ENCODE measurements around the gene SMG9.

DNA sequence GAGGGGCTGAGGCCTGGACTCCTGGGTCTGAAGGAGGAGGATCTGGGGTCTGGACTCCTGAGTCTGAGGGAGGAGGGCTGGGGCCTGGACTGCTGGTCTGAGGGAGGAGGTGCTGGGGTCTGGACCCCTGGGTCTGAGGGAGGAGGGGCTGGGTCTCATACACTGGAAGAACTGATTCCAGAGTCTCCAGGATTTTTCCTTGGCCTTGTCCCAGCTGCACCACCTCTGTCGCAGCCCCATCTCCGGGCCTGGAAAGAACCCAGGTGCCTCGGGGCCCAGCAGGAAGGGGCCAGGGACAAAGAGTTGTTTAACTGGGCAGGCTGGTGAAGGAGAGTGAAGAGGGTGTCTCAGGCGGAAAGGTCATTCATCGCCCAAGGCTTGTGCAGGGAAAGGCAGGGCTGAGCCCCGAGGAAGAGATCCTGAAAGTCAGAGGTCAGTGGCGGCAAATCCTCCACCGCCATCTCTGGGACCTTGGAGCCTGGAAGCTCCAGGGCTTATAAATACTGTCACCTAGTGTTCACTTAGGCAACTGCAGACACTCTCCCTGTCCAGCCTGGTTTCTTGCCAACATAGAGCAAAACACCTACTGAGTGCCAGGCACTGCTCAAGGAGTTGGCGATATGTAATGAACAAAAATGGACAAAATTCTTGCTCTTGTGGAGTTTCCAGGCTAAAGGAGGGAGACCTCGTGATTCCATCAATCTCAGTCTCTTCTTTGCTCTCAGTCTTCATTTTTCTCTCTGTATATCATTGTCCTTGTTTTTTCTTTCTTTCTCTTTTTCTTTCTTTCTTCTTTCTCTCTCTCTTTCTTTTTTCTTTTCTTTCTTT lies 30.4 kb upstream of the SMG9 start:
- TF ChIP-seq, protein P1, sequence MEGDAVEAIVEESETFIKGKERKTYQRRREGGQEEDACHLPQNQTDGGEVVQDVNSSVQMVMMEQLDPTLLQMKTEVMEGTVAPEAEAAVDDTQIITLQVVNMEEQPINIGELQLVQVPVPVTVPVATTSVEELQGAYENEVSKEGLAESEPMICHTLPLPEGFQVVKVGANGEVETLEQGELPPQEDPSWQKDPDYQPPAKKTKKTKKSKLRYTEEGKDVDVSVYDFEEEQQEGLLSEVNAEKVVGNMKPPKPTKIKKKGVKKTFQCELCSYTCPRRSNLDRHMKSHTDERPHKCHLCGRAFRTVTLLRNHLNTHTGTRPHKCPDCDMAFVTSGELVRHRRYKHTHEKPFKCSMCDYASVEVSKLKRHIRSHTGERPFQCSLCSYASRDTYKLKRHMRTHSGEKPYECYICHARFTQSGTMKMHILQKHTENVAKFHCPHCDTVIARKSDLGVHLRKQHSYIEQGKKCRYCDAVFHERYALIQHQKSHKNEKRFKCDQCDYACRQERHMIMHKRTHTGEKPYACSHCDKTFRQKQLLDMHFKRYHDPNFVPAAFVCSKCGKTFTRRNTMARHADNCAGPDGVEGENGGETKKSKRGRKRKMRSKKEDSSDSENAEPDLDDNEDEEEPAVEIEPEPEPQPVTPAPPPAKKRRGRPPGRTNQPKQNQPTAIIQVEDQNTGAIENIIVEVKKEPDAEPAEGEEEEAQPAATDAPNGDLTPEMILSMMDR (IDR thresholded peaks at IDR 0.05 in 4 of 5, conservative IDR thresholded peaks at IDR 0.05 in 1 of 5): peak; percentile 74 to 92 (median 89)
- no peak for TF ChIP-seq POLR2A (IDR thresholded peaks at IDR 0.05)

All from gastrocnemius medialis (tissue), 4 donors.